Suprapubic skin (tissue), 4 donors: ENCODE results near the gene SLC1A1. TPM values are rescaled to one million over a fixed set of nuclear protein-coding genes. Genes with fewer than 3 reads are reported as not detected.

Source experiments
- DNase-seq, 2 donors: peaks; one replicate each; pipeline ENCODE4 v3.0.0-alpha.2; 2019; ENCODE audit warnings: low spot score in 2 of 2
- H3K27ac ChIP-seq: fragments of 200-600 bp; sonication (generic); one replicate; pipeline ENCODE4 v1.5.1; 2019
- H3K27me3 ChIP-seq: fragments of 200-600 bp; sonication (generic); one replicate; pipeline ENCODE4 v1.5.1; 2019
- H3K36me3 ChIP-seq: fragments of 200-600 bp; sonication (generic); one replicate; pipeline ENCODE4 v1.5.1; 2019
- H3K4me1 ChIP-seq: fragments of 200-600 bp; sonication (generic); one replicate; pipeline ENCODE4 v1.5.1; 2019
- H3K4me3 ChIP-seq: fragments of 200-600 bp; sonication (generic); one replicate; pipeline ENCODE4 v1.5.1; 2019; ENCODE audit warnings: mild to moderate bottlenecking
- H3K9me3 ChIP-seq: fragments of 200-600 bp; sonication (generic); one replicate; pipeline ENCODE4 v1.5.1; 2019
- CTCF ChIP-seq, 2 donors: fragments of 200-600 bp in 1 of 2; fragments of 450-650 bp in 1 of 2; sonication (generic) in 1 of 2; IDR thresholded peaks; one replicate each; pipeline ENCODE4 v1.5.1; 2016 to 2019; ENCODE audit warnings: antibody characterized with exemption in 2 of 2, mild to moderate bottlenecking in 1 of 2, moderate library complexity in 1 of 2
- EP300 ChIP-seq: sonication (generic); formaldehyde crosslinking; IDR thresholded peaks from one replicate; pipeline ENCODE4 v1.6.1; 2017; ENCODE audit warnings: antibody characterized with exemption
- POLR2A ChIP-seq, 2 donors: fragments of 450-650 bp; IDR thresholded peaks; one replicate each; pipeline ENCODE4 v1.6.1; 2017; ENCODE audit warnings: antibody characterized with exemption in 2 of 2, mild to moderate bottlenecking in 2 of 2, moderate library complexity in 2 of 2
- POLR2AphosphoS5 ChIP-seq, 3 donors: sonication (generic); formaldehyde crosslinking; IDR thresholded peaks; one replicate each; pipeline ENCODE4 v1.6.1; 2017; ENCODE audit warnings: antibody characterized with exemption in 3 of 3
- WGBS: methylation state at CpG from one replicate; pipeline ENCODE4 v1.1.5; 2018; 5-methylcytosine and 5-hydroxymethylcytosine counted together
- total RNA-seq, 4 donors: library from RNA; depleted of rRNA; stranded (reverse); fragments of >200 nt; gene quantifications; one replicate each; pipeline ENCODE4 v1.1.0, GENCODE V29; 2016

SLC1A1 gene
- total RNA-seq, 4 donors from 2014 or later, result 1.0 to 2.4 (median 1.6) TPM

GRCh38 chr9:4497395-4497794, 7.1 kb downstream of the SLC1A1 start:
- H3K4me1 ChIP-seq, result no peaks in the 10 kb centered on the region
- 0% methylated on average over 1 of the region's 1 CpG for WGBS
- H3K4me3 ChIP-seq, result no peak overlapping the region
- H3K27me3 ChIP-seq, result no peaks in the 10 kb centered on the region
- H3K27ac ChIP-seq, result no peak overlapping the region
- no peaks in the 10 kb centered on the region for H3K9me3 ChIP-seq
- TF ChIP-seq EP300 (no peak), POLR2AphosphoS5 (IDR thresholded peaks at IDR 0.05) (no peak), CTCF (IDR thresholded peaks at IDR 0.05) (no peak), POLR2A (IDR thresholded peaks at IDR 0.05) (no peak)
- DNase-seq, result no peak
- no peaks in the 10 kb centered on the region for H3K36me3 ChIP-seq

GRCh38 chr9:4497855-4498254, 7.6 kb downstream of the SLC1A1 start:
- Histone ChIP-seq H3K27ac (no peak overlapping the region), H3K36me3 (no peaks in the 10 kb centered on the region), H3K9me3 (no peaks in the 10 kb centered on the region), H3K4me1 (no peaks in the 10 kb centered on the region), H3K4me3 (no peak overlapping the region), H3K27me3 (no peaks in the 10 kb centered on the region)
- WGBS, result 65% methylated on average over 1 of the region's 1 CpG
- TF ChIP-seq POLR2A (IDR thresholded peaks at IDR 0.05) (no peak), EP300 (no peak), CTCF (IDR thresholded peaks at IDR 0.05) (no peak), POLR2AphosphoS5 (IDR thresholded peaks at IDR 0.05) (no peak)
- no peak for DNase-seq

- Histone ChIP-seq H3K36me3 (no peaks in the 10 kb centered on the region), H3K27me3 (no peaks in the 10 kb centered on the region), H3K27ac (no peak overlapping the region), H3K4me3 (no peak overlapping the region), H3K9me3 (no peaks in the 10 kb centered on the region), H3K4me1 (no peaks in the 10 kb centered on the region)
- no peak for TF ChIP-seq EP300
- no peak for TF ChIP-seq POLR2A (IDR thresholded peaks at IDR 0.05)
- TF ChIP-seq POLR2AphosphoS5 (IDR thresholded peaks at IDR 0.05), result no peak
- TF ChIP-seq CTCF (IDR thresholded peaks at IDR 0.05), result no peak
- no peak for DNase-seq
- 63% methylated on average over 7 of the region's 7 CpGs for WGBS
These were observed 9.6 kb downstream of the SLC1A1 start for GRCh38 chr9:4499917-4500316.

GRCh38 chr9:4501147-4501507, 10.9 kb downstream of the SLC1A1 start:
- Histone ChIP-seq H3K27me3 (no peaks in the 10 kb centered on the region), H3K4me3 (no peak overlapping the region), H3K9me3 (no peaks in the 10 kb centered on the region), H3K27ac (no peak overlapping the region), H3K4me1 (no peaks in the 10 kb centered on the region), H3K36me3 (no peaks in the 10 kb centered on the region)
- TF ChIP-seq POLR2A (IDR thresholded peaks at IDR 0.05), result no peak
- TF ChIP-seq EP300, result no peak
- no peak for TF ChIP-seq POLR2AphosphoS5 (IDR thresholded peaks at IDR 0.05)
- TF ChIP-seq CTCF (IDR thresholded peaks at IDR 0.05), result no peak
- 92% methylated on average over 5 of the region's 5 CpGs for WGBS
- DNase-seq, result no peak

- no peak for DNase-seq
- Histone ChIP-seq H3K27me3 (no peaks in the 10 kb centered on the region), H3K4me1 (no peaks in the 10 kb centered on the region), H3K36me3 (no peaks in the 10 kb centered on the region), H3K9me3 (no peaks in the 10 kb centered on the region), H3K27ac (no peak overlapping the region), H3K4me3 (no peak overlapping the region)
- TF ChIP-seq CTCF (IDR thresholded peaks at IDR 0.05), result no peak
- no peak for TF ChIP-seq POLR2A (IDR thresholded peaks at IDR 0.05)
- no peak for TF ChIP-seq POLR2AphosphoS5 (IDR thresholded peaks at IDR 0.05)
- no peak for TF ChIP-seq EP300
- WGBS, result 77% methylated on average over 1 of the region's 1 CpG
These were observed 12.2 kb downstream of the SLC1A1 start for GRCh38 chr9:4502444-4502843.
